GM21786 (cell line): ENCODE measurements around the gene NUDT16.

Source experiments
- ATAC-seq: cut with Tn5 transposase; IDR thresholded peaks from one replicate; pipeline ENCODE4 v1.9.1; 2021; ENCODE audit not compliant: unreplicated experiment

The NUDT16 gene

GRCh38 chr3:131386429-131387165 is 5.0 kb downstream of the NUDT16 start:
- no peak for ATAC-seq

GRCh38 chr3:131387796-131388489 is 6.4 kb downstream of the NUDT16 start:
- no peak for ATAC-seq

GRCh38 chr3:131388490-131388799 is 6.9 kb downstream of the NUDT16 start:
- no peak for ATAC-seq

GRCh38 chr3:131390331-131390730 is 8.8 kb downstream of the NUDT16 start:
- ATAC-seq = no peak

GRCh38 chr3:131393051-131393450 is 11.5 kb downstream of the NUDT16 start:
- no peak for ATAC-seq

- no peak for ATAC-seq
Measured at GRCh38 chr3:131393868-131394267, 12.3 kb downstream of the NUDT16 start.

GRCh38 chr3:131394400-131394799 is 12.8 kb downstream of the NUDT16 start:
- no peak for ATAC-seq

GRCh38 chr3:131396170-131396569 is 14.6 kb downstream of the NUDT16 start:
- no peak for ATAC-seq

GRCh38 chr3:131397889-131398288 is 16.3 kb downstream of the NUDT16 start:
- no peak for ATAC-seq

- ATAC-seq = no peak
Measured at GRCh38 chr3:131401978-131402377, 20.4 kb downstream of the NUDT16 start.

- no peak for ATAC-seq
Measured at GRCh38 chr3:131402391-131403039, 20.9 kb downstream of the NUDT16 start.

- no peak for ATAC-seq
Measured at GRCh38 chr3:131403216-131403895, 21.8 kb downstream of the NUDT16 start.

- ATAC-seq = no peak
Measured at GRCh38 chr3:131405411-131405810, 23.8 kb downstream of the NUDT16 start.

GRCh38 chr3:131406274-131406673 is 24.7 kb downstream of the NUDT16 start:
- ATAC-seq = no peak

GRCh38 chr3:131417751-131418150 is 36.2 kb downstream of the NUDT16 start:
- ATAC-seq = no peak

- no peak for ATAC-seq
Measured at GRCh38 chr3:131421301-131421700, 39.7 kb downstream of the NUDT16 start.

GRCh38 chr3:131421957-131422498 is 40.5 kb downstream of the NUDT16 start:
- no peak for ATAC-seq

- ATAC-seq = no peak
Measured at GRCh38 chr3:131427226-131427625, 45.7 kb downstream of the NUDT16 start.

GRCh38 chr3:131431754-131432153 is 50.2 kb downstream of the NUDT16 start:
- ATAC-seq = no peak

- ATAC-seq = no peak
Measured at GRCh38 chr3:131432441-131432840, 50.9 kb downstream of the NUDT16 start.

GRCh38 chr3:131435000-131435399 is 53.4 kb downstream of the NUDT16 start:
- ATAC-seq = no peak
